Measurements from ENCODE around the gene NUP210.

Gene NUP210

GRCh38 chr3:13407926-13408325, 12.2 kb downstream of the NUP210 start:
- TF ChIP-seq CTCF (conservative IDR thresholded peaks at IDR 0.05; ENCODE audit: low read depth, low read length) = no peak
- no peaks in the 10 kb centered on the region for H3K4me1 ChIP-seq (ENCODE audit: low read depth, poor library complexity, severe bottlenecking)
- no peak overlapping the region for H2AFZ ChIP-seq (ENCODE audit: low read depth)
- no peak overlapping the region for H3K4me3 ChIP-seq (IDR thresholded peaks at IDR 0.05; ENCODE audit: insufficient read depth, low read depth, low read length)
- no peaks in the 10 kb centered on the region for H3K27me3 ChIP-seq (ENCODE audit: insufficient read depth, low read depth)
- H4K20me1 ChIP-seq (ENCODE audit: insufficient read depth) = 0 out of 2 replicates have a peak, but pooled peaks cover 2% of the 10 kb centered on the region
- no peak overlapping the region for H3K9ac ChIP-seq
- H3K4me2 ChIP-seq = no peak overlapping the region
- H3K79me2 ChIP-seq (ENCODE audit: insufficient read depth, low read depth) = peaks cover 74% of the 10 kb centered on the region
- H3K36me3 ChIP-seq (ENCODE audit: insufficient read depth) = no peaks in the 10 kb centered on the region
- no peak overlapping the region for H3K27ac ChIP-seq

- no peaks in the 10 kb centered on the region for H4K20me1 ChIP-seq (ENCODE audit: insufficient read depth)
- no peaks in the 10 kb centered on the region for H3K36me3 ChIP-seq (ENCODE audit: insufficient read depth)
- H3K4me2 ChIP-seq = no peak overlapping the region
- peaks cover 73% of the 10 kb centered on the region for H3K79me2 ChIP-seq (ENCODE audit: insufficient read depth, low read depth)
- H3K4me1 ChIP-seq (ENCODE audit: low read depth, poor library complexity, severe bottlenecking) = no peaks in the 10 kb centered on the region
- TF ChIP-seq CTCF (conservative IDR thresholded peaks at IDR 0.05; ENCODE audit: low read depth, low read length) = no peak
- no peak overlapping the region for H2AFZ ChIP-seq (ENCODE audit: low read depth)
- H3K27ac ChIP-seq = no peak overlapping the region
- no peak overlapping the region for H3K4me3 ChIP-seq (IDR thresholded peaks at IDR 0.05; ENCODE audit: insufficient read depth, low read depth, low read length)
- no peaks in the 10 kb centered on the region for H3K27me3 ChIP-seq (ENCODE audit: insufficient read depth, low read depth)
- no peak overlapping the region for H3K9ac ChIP-seq
Measured at GRCh38 chr3:13407475-13407874, 12.6 kb downstream of the NUP210 start.

GRCh38 chr3:13406190-13406589, 13.9 kb downstream of the NUP210 start:
- peaks cover 73% of the 10 kb centered on the region for H3K79me2 ChIP-seq (ENCODE audit: insufficient read depth, low read depth)
- H3K36me3 ChIP-seq (ENCODE audit: insufficient read depth) = no peaks in the 10 kb centered on the region
- no peaks in the 10 kb centered on the region for H3K27me3 ChIP-seq (ENCODE audit: insufficient read depth, low read depth)
- no peak overlapping the region for H2AFZ ChIP-seq (ENCODE audit: low read depth)
- no peak overlapping the region for H3K27ac ChIP-seq
- TF ChIP-seq CTCF (conservative IDR thresholded peaks at IDR 0.05; ENCODE audit: low read depth, low read length) = no peak
- H3K4me1 ChIP-seq (ENCODE audit: low read depth, poor library complexity, severe bottlenecking) = no peaks in the 10 kb centered on the region
- H3K9ac ChIP-seq = no peak overlapping the region
- H3K4me3 ChIP-seq (IDR thresholded peaks at IDR 0.05; ENCODE audit: insufficient read depth, low read depth, low read length) = no peak overlapping the region
- H4K20me1 ChIP-seq (ENCODE audit: insufficient read depth) = no peaks in the 10 kb centered on the region
- H3K4me2 ChIP-seq = no peak overlapping the region

- Histone ChIP-seq H3K27ac (no peak overlapping the region), H4K20me1 (ENCODE audit: insufficient read depth) (no peaks in the 10 kb centered on the region), H3K79me2 (ENCODE audit: insufficient read depth, low read depth) (peaks cover 74% of the 10 kb centered on the region), H3K4me1 (ENCODE audit: low read depth, poor library complexity, severe bottlenecking) (no peaks in the 10 kb centered on the region), H2AFZ (ENCODE audit: low read depth) (no peak overlapping the region), H3K4me3 (IDR thresholded peaks at IDR 0.05; ENCODE audit: insufficient read depth, low read depth, low read length) (no peak overlapping the region), H3K27me3 (ENCODE audit: insufficient read depth, low read depth) (no peaks in the 10 kb centered on the region), H3K9ac (no peak overlapping the region), H3K4me2 (no peak overlapping the region), H3K36me3 (ENCODE audit: insufficient read depth) (no peaks in the 10 kb centered on the region)
- TF ChIP-seq CTCF (conservative IDR thresholded peaks at IDR 0.05; ENCODE audit: low read depth, low read length) = no peak
Measured at GRCh38 chr3:13405614-13406013, 14.5 kb downstream of the NUP210 start.
